ENCODE measurements around the gene CRYGS. TPM values are rescaled to one million over a fixed set of nuclear protein-coding genes. Genes with fewer than 3 reads are reported as not detected.

CRYGS gene
- total and polyA plus RNA-seq, 2 donors (not counting 1 experiment from before 2014, with no cell fraction given), result 3.6 to 10.9 TPM

DNA sequence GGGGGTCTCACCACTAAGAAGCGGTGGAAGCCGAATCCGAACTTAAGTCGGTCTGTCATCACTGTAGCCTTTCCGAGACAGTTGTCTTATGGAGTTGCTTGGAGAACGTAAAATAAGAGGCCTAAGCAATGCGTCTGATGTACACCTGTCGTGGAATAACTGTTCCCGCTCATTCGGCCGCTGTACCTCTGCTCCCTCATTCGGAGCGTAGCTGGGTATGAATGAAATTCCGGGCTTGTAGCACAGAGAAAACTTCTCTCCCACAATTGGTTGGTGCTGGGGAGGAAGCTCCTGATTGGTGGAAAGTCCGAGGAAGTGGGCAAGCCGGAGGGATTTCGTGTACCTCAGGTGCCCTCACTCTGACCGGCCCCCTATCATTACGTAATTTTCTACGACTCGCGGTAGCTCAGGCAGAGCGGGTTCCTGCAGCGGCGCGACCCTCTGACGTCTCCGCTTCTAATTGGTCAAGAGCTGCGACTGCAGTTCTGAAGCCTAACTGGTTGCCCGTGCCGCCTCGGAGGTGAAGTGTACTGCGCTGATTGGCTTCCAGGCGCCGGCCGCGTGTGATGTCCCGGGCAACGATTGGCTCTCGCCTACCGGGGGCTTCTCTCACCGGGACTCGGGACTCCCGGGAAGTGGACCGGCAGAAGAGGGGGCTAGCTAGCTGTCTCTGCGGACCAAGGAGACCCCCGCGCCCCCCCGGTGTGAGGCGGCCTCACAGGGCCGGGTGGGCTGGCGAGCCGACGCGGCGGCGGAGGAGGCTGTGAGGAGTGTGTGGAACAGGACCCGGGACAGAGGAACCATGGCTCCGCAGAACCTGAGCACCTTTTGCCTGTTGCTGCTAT, 26.1 kb upstream of the CRYGS start, which contains the start of gene DNAJB11:
TSS of gene DNAJB11 (plus strand) at position 625 of the 845 bp plus-strand sequence. CDS start at position 803, 178 bp downstream.
- Mint-ChIP-seq H3K27ac (peak within 1 kb of the TSS; percentile 98), H3K9me3 (ENCODE audit: insufficient read depth) (no peaks in the 10 kb centered on the region), H3K4me3 (peak within 1 kb of the TSS; percentile 98), H3K4me1 (peaks cover 51% of the 10 kb centered on the region), H3K27me3 (no peaks in the 10 kb centered on the region)
- peak within 1 kb of the TSS; percentile 90 for H3K4me2 ChIP-seq (replicated peaks; ENCODE audit: low read depth, low read length, poor library complexity, severe bottlenecking)
- no peaks in the 10 kb centered on the region for H3K9me3 ChIP-seq (ENCODE audit: control extremely low read depth in 1 of 3, control insufficient read depth in 2 of 3, insufficient read depth in 1 of 3, low read length in 2 of 3)
- peaks cover 28 to 40% of the 10 kb centered on the region in 2 donors for H3K4me1 ChIP-seq (ENCODE audit: control insufficient read depth in 2 of 2, insufficient read depth in 2 of 2, low read length in 2 of 2)
- H3K27ac ChIP-seq (ENCODE audit: low read length in 2 of 2), result peak within 1 kb of the TSS; percentile 91 to 96
- TF ChIP-seq, protein P1, sequence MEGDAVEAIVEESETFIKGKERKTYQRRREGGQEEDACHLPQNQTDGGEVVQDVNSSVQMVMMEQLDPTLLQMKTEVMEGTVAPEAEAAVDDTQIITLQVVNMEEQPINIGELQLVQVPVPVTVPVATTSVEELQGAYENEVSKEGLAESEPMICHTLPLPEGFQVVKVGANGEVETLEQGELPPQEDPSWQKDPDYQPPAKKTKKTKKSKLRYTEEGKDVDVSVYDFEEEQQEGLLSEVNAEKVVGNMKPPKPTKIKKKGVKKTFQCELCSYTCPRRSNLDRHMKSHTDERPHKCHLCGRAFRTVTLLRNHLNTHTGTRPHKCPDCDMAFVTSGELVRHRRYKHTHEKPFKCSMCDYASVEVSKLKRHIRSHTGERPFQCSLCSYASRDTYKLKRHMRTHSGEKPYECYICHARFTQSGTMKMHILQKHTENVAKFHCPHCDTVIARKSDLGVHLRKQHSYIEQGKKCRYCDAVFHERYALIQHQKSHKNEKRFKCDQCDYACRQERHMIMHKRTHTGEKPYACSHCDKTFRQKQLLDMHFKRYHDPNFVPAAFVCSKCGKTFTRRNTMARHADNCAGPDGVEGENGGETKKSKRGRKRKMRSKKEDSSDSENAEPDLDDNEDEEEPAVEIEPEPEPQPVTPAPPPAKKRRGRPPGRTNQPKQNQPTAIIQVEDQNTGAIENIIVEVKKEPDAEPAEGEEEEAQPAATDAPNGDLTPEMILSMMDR (IDR thresholded peaks at IDR 0.05), result no peak
- no peak for TF ChIP-seq EZH2 (IDR thresholded peaks at IDR 0.05; ENCODE audit: borderline replicate concordance, insufficient read depth, low read depth, low read length, poor library complexity, severe bottlenecking)
- intact Hi-C loops (cut with micrococcal nuclease), result loop anchor here (1.0 to 10.0 kb wide), 7 partner anchors 36 to 461 kb away; partner anchors contain the start of genes EIF4A2, ETV5 and ST6GAL1
- H3K36me3 ChIP-seq (replicated peaks in 1 of 2; ENCODE audit: control extremely low read depth in 1 of 2, control insufficient read depth in 1 of 2, extremely low read depth in 1 of 2, insufficient read depth in 2 of 2, low read length in 1 of 2), result peaks cover 2 to 22% of the 10 kb centered on the region in 2 experiments
- peak within 1 kb of the TSS; percentile 86 to 98 (median 90) for H3K4me3 ChIP-seq (ENCODE audit: control extremely low read depth in 1 of 5, extremely low read depth in 1 of 5, insufficient read depth in 1 of 5, low read depth in 2 of 5, low read length in 4 of 5)
- POLR2A ChIA-PET, result interaction anchor here (0.5 to 1.7 kb wide), 6 partner anchors 9 to 639 kb away, joined by 3 to 18 read pairs (median 4); partner anchors contain the start of gene EIF4A2
- H3K9ac ChIP-seq (ENCODE audit: low read length), result peak within 1 kb of the TSS; percentile 96
- H4K20me1 ChIP-seq (ENCODE audit: control insufficient read depth, insufficient read depth, low read length, poor library complexity, severe bottlenecking), result no peaks in the 10 kb centered on the region
- H2AFZ ChIP-seq (ENCODE audit: insufficient read depth, low read depth, low read length, poor library complexity, severe bottlenecking), result peak within 1 kb of the TSS; percentile 89
- ATAC-seq (ENCODE audit: low read depth) (peak; percentile 85), DNase-seq (peak; percentile 99)
- H3K27me3 ChIP-seq (replicated peaks in 1 of 4; ENCODE audit: control extremely low read depth in 1 of 4, control insufficient read depth in 3 of 4, insufficient read depth in 4 of 4, low read length in 3 of 4), result no peaks in the 10 kb centered on the region
- CTCF ChIA-PET, result interaction anchor here (1.1 to 2.6 kb wide), 7 partner anchors 11 to 627 kb away, joined by 3 to 14 read pairs (median 6); no protein-coding TSS in a partner anchor
- 0% methylated on average over 53 of the region's 59 CpGs for WGBS (ENCODE audit: insufficient coverage)
- H3K79me2 ChIP-seq (ENCODE audit: control insufficient read depth, insufficient read depth, low read length), result peaks cover 67% of the 10 kb centered on the region
